ENCODE measurements around the gene NRF1. TPM values are rescaled to one million over a fixed set of nuclear protein-coding genes. Genes with fewer than 3 reads are reported as not detected.

NRF1 gene
- total RNA-seq, 3 donors from 2014 or later: 13.3 to 21.8 (median 17.4) TPM

DNA sequence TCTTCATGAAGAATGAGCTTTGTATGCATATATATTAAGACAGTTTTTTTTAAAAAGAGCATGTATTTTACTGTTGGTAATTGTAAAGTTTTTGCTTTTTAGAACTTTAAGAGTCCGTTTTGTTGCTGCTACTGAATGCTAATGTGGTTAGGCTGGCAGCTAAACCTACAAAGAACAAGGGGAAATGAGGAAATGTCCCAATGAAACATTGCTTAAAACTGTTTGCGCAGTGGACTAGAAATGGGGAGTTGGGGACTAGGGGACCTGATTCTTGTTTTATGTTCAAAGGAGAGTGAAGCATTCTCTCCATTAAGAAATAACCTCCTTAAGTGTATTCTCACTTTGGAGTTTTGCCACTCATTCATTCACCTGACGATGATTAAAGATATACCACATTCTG is 5.7 kb downstream of the NRF1 start:
- Histone ChIP-seq H3K4me1 (ENCODE audit: low read depth) (peaks cover 17% of the 10 kb centered on the region), H3K36me3 (ENCODE audit: low read depth) (no peaks in the 10 kb centered on the region), H3K9me3 (no peaks in the 10 kb centered on the region), H3K4me3 (no peak overlapping the region)
- intact Hi-C loops (cut with DNase I, micrococcal nuclease): no loop called here
- no peak for DNase-seq
- TF ChIP-seq, protein P1, sequence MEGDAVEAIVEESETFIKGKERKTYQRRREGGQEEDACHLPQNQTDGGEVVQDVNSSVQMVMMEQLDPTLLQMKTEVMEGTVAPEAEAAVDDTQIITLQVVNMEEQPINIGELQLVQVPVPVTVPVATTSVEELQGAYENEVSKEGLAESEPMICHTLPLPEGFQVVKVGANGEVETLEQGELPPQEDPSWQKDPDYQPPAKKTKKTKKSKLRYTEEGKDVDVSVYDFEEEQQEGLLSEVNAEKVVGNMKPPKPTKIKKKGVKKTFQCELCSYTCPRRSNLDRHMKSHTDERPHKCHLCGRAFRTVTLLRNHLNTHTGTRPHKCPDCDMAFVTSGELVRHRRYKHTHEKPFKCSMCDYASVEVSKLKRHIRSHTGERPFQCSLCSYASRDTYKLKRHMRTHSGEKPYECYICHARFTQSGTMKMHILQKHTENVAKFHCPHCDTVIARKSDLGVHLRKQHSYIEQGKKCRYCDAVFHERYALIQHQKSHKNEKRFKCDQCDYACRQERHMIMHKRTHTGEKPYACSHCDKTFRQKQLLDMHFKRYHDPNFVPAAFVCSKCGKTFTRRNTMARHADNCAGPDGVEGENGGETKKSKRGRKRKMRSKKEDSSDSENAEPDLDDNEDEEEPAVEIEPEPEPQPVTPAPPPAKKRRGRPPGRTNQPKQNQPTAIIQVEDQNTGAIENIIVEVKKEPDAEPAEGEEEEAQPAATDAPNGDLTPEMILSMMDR (IDR thresholded peaks at IDR 0.05): no peak
- ATAC-seq: no peak

DNA sequence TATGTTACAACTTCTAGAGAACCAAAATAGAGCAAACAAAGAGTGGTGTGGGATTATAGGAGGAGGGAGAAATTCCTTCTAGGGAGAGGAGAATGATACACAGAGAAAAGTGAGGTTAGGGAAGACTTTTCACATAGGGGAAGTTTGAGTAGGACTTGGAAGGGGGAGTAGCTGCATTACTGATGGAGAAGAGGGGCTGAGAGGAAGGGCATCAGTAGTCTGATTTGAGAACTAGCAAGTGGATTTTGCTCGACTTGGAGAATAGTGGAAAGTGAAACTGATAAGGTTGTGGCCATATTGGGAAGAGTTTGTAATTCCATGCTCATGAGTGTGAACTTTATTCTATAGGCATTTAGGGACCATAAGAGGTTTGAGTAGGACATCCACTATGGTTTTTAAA is 6.1 kb downstream of the NRF1 start:
- TF ChIP-seq, protein P1 (IDR thresholded peaks at IDR 0.05): no peak
- peaks cover 17% of the 10 kb centered on the region for H3K4me1 ChIP-seq (ENCODE audit: low read depth)
- no peak for DNase-seq
- intact Hi-C loops (cut with DNase I, micrococcal nuclease): no loop called here
- H3K36me3 ChIP-seq (ENCODE audit: low read depth): no peaks in the 10 kb centered on the region
- ATAC-seq: no peak
- no peak overlapping the region for H3K4me3 ChIP-seq
- no peaks in the 10 kb centered on the region for H3K9me3 ChIP-seq

DNA sequence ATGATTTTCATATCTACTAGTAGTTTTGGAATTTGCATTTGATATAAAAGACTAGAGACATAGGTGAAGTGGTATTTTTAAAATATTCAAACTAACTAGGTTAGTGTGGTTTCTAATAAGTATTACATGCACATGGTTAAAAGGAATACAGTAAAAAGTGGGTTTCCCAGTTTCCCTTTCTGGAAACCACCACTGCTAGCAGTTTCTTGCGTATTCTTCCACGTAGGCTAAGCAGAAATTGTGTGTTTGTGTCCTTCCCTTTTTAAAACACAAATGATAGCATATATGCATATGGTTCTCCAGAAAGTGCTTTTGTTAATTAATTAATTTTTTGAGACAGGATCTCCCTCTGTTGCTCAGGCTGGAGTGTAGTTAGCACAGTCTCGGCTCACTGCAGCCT is 15.4 kb downstream of the NRF1 start:
- TF ChIP-seq, protein P1 (IDR thresholded peaks at IDR 0.05): no peak
- ATAC-seq: no peak
- Histone ChIP-seq H3K36me3 (ENCODE audit: low read depth) (no peaks in the 10 kb centered on the region), H3K4me1 (ENCODE audit: low read depth) (no peaks in the 10 kb centered on the region), H3K4me3 (no peak overlapping the region), H3K9me3 (no peaks in the 10 kb centered on the region)
- DNase-seq: no peak
- intact Hi-C loops (cut with DNase I, micrococcal nuclease): no loop called here

DNA sequence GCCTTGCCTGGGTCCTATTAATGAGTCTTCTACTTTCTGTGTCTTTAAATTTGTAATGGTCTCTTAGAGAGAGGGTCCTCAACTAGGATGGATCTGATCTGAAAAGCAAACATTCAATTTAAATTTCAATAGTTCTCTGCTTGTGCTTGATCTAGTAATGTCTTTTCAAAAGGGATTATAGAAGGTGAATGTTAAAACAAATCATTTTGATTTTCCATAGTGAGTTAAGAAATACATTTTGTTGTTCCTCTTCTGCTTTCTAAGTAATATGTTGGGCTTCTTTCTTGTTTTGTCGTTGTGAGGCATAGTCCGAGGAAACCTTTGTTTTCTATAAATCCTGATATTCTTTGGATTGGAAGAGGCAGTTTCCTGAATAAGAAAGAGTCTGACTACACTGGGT is 18.8 kb downstream of the NRF1 start:
- DNase-seq (no peak), ATAC-seq (no peak)
- Histone ChIP-seq H3K4me3 (no peak overlapping the region), H3K36me3 (ENCODE audit: low read depth) (no peaks in the 10 kb centered on the region), H3K4me1 (ENCODE audit: low read depth) (no peaks in the 10 kb centered on the region), H3K9me3 (no peaks in the 10 kb centered on the region)
- intact Hi-C loops (cut with DNase I, micrococcal nuclease): no loop called here
- TF ChIP-seq, protein P1 (IDR thresholded peaks at IDR 0.05): no peak

DNA sequence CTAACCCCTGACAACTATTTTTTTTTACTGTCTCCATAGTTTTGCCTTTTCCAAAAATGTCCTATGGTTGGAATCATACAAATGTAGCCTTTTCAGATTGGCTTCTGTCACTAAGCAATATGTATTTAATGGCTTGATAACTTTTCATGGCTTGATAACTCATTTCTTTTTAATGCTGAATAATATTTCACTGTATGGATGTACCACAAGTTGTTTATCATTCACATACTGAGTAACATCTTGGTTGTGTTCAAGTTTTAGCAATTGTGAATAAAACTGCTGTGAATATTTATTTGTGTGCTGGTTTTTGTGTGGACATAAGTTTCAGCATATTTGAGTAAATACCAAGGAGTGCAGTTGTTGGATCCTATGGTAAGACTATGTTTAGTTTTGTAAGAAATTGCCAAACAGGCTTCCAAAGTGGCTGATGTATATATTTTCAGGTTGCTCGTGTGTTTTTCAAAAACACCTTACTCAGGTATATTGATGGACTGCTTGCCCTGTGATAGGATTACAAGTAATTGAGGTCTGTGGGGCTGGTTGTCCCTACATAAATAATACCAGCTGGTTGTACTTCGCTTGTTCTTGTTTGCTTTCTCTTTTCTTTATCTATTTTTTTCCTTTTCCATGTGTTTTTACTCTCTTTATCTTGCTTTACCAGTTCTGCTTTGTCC is 23.0 kb downstream of the NRF1 start:
- DNase-seq: no peak
- no peaks in the 10 kb centered on the region for H3K36me3 ChIP-seq (ENCODE audit: low read depth)
- intact Hi-C loops (cut with DNase I, micrococcal nuclease): no loop called here
- TF ChIP-seq, protein P1 (IDR thresholded peaks at IDR 0.05): no peak
- no peaks in the 10 kb centered on the region for H3K9me3 ChIP-seq
- no peak for ATAC-seq
- H3K4me3 ChIP-seq: no peak overlapping the region
- H3K4me1 ChIP-seq (ENCODE audit: low read depth): no peaks in the 10 kb centered on the region

Measured in mucosa of descending colon (tissue), 3 donors.